GM23338 (cell line): ENCODE results near the gene ELF5. TPM values are rescaled to one million over a fixed set of nuclear protein-coding genes. Genes with fewer than 3 reads are reported as not detected.

ENCODE experiments used
- ATAC-seq: fragments of 200-7000 bp; cut with Tn5 transposase; 3 replicates; pipeline ENCODE4 v1.9.1; 2020
- DNase-seq: peaks from one replicate; pipeline ENCODE4 v3.0.0-alpha.2; 2015; ENCODE audit warnings: low spot score
- H2AFZ ChIP-seq: fragments of 200-600 bp; sonication (generic); 2 replicates; pipeline ENCODE4 v1.8.0; 2016; ENCODE audit warnings: antibody characterized with exemption, mild to moderate bottlenecking, moderate library complexity
- H3F3A ChIP-seq: fragments of 200-600 bp; sonication (generic); replicated peaks from 2 replicates; pipeline ENCODE4 v1.8.0; 2017; ENCODE audit warnings: antibody characterized with exemption, mixed run types, low read depth
- H3K27ac ChIP-seq: fragments of 200-600 bp; sonication (generic); 2 replicates; pipeline ENCODE4 v1.6.1; 2016; ENCODE audit warnings: low read depth
- H3K27me3 ChIP-seq: fragments of 200-600 bp; sonication (generic); 2 replicates; pipeline ENCODE4 v1.8.0; 2016; ENCODE audit warnings: mild to moderate bottlenecking, mixed run types, moderate library complexity; ENCODE audit not compliant: insufficient read depth
- H3K36me3 ChIP-seq: fragments of 200-600 bp; sonication (generic); 2 replicates; pipeline ENCODE4 v1.8.0; 2016; ENCODE audit warnings: mild to moderate bottlenecking; ENCODE audit not compliant: insufficient read depth
- H3K4me1 ChIP-seq: fragments of 200-600 bp; sonication (generic); 2 replicates; pipeline ENCODE4 v1.8.0; 2016; ENCODE audit warnings: mild to moderate bottlenecking, moderate library complexity; ENCODE audit not compliant: insufficient read depth
- H3K4me2 ChIP-seq: fragments of 200-600 bp; sonication (generic); 2 replicates; pipeline ENCODE4 v1.7.1; 2017; ENCODE audit warnings: mixed run types
- H3K4me3 ChIP-seq: fragments of 200-600 bp; sonication (generic); 2 replicates; pipeline ENCODE4 v1.6.1; 2016; ENCODE audit warnings: mixed run types
- H3K79me2 ChIP-seq: fragments of 200-600 bp; sonication (generic); replicated peaks from 2 replicates; pipeline ENCODE4 v1.8.0; 2017; ENCODE audit warnings: mild to moderate bottlenecking; ENCODE audit not compliant: insufficient read depth
- H3K9me2 ChIP-seq: fragments of 200-600 bp; sonication (generic); 2 replicates; pipeline ENCODE4 v1.8.0; 2017; ENCODE audit not compliant: insufficient read depth
- H4K20me1 ChIP-seq: fragments of 200-600 bp; sonication (generic); replicated peaks from 2 replicates; pipeline ENCODE4 v1.8.0; 2017; ENCODE audit warnings: mild to moderate bottlenecking; ENCODE audit not compliant: insufficient read depth
- H3K27ac Mint-ChIP-seq: 2 replicates; pipeline ENCODE4 v1.8.0; 2020; ENCODE audit warnings: inconsistent platforms, mild to moderate bottlenecking, moderate library complexity, mixed read lengths
- H3K27me3 Mint-ChIP-seq: 3 replicates; pipeline ENCODE4 v1.8.0; 2022; ENCODE audit warnings: low read depth, mild to moderate bottlenecking, moderate library complexity, mixed read lengths, inconsistent platforms; ENCODE audit not compliant: insufficient read depth, poor library complexity
- H3K36me3 Mint-ChIP-seq: 3 replicates; pipeline ENCODE4 v1.8.0; 2021; ENCODE audit warnings: low read depth, mild to moderate bottlenecking, inconsistent platforms, moderate library complexity, mixed read lengths
- H3K4me1 Mint-ChIP-seq: 3 replicates; pipeline ENCODE4 v1.8.0; 2020; ENCODE audit warnings: mild to moderate bottlenecking, inconsistent platforms, mixed read lengths
- H3K4me3 Mint-ChIP-seq: 3 replicates; pipeline ENCODE4 v1.8.0; 2021; ENCODE audit warnings: moderate library complexity, mild to moderate bottlenecking, inconsistent platforms, mixed read lengths
- H3K9me3 Mint-ChIP-seq: 3 replicates; pipeline ENCODE4 v1.8.0; 2020; ENCODE audit warnings: moderate library complexity, mild to moderate bottlenecking, inconsistent platforms, mixed read lengths
- CTCF ChIP-seq, 2 experiments: fragments of 200-600 bp in 1 of 2; sonication (generic) in 1 of 2; conservative IDR thresholded peaks; 2 replicates each; pipeline versions ENCODE4 v1.5.1 to v1.6.1; 2016 to 2017; ENCODE audit warnings: antibody characterized with exemption in 2 of 2, low read depth in 2 of 2, mild to moderate bottlenecking in 2 of 2, moderate library complexity in 1 of 2
- EZH2 ChIP-seq: fragments of 200-600 bp; sonication (generic); IDR thresholded peaks from one replicate; pipeline ENCODE4 v1.8.0; 2017; ENCODE audit warnings: antibody characterized with exemption, mild to moderate bottlenecking, low read depth; ENCODE audit not compliant: unreplicated experiment
- EZH2phosphoT487 ChIP-seq: fragments of 200-600 bp; sonication (generic); IDR thresholded peaks from one replicate; pipeline ENCODE4 v1.8.1; 2018; ENCODE audit warnings: antibody characterized with exemption; ENCODE audit not compliant: unreplicated experiment
- JUNB ChIP-seq: IDR thresholded peaks from one replicate; pipeline ENCODE4 v1.6.1; 2016; ENCODE audit warnings: antibody characterized with exemption; ENCODE audit not compliant: unreplicated experiment
- NANOG ChIP-seq: IDR thresholded peaks from 2 replicates; pipeline ENCODE4 v1.6.1; 2016; ENCODE audit warnings: antibody characterized with exemption, borderline replicate concordance
- POLR2AphosphoS5 ChIP-seq: IDR thresholded peaks from 2 replicates; pipeline ENCODE4 v1.6.1; 2016; ENCODE audit warnings: antibody characterized with exemption, low read depth
- REST ChIP-seq: IDR thresholded peaks from one replicate; pipeline ENCODE4 v1.6.1; 2018; ENCODE audit warnings: antibody characterized with exemption; ENCODE audit not compliant: unreplicated experiment
- STAT1 ChIP-seq: IDR thresholded peaks from one replicate; pipeline ENCODE4 v1.6.1; 2016; ENCODE audit warnings: antibody characterized with exemption; ENCODE audit not compliant: unreplicated experiment
- ZNF114 ChIP-seq: fragments of 250-450 bp; sonication (Bioruptor Pico); IDR thresholded peaks from 2 replicates; pipeline ENCODE4 v1.5.0; 2020; ENCODE audit warnings: mild to moderate bottlenecking, moderate library complexity
- ZNF331 ChIP-seq: fragments of 250-450 bp; sonication (Bioruptor Pico); IDR thresholded peaks from 2 replicates; pipeline ENCODE4 v1.5.0; 2020; ENCODE audit warnings: low read depth, mild to moderate bottlenecking, moderate library complexity
- polyA plus RNA-seq: library from polyadenylated mRNA; unstranded; fragments of >200 nt; fragmentation: Nextera tagmentation; extraction: Ambion mirVana; gene quantifications from 2 replicates; pipeline ENCODE4 v1.2.1, GENCODE V29; 2016
- total RNA-seq: library from RNA; depleted of rRNA; stranded (reverse); fragments of >200 nt; shearing (Covaris generic); gene quantifications from 2 replicates; pipeline ENCODE4 v1.2.3, GENCODE V29; 2014
- TF ChIP-seq, protein P1 (sequence below): IDR thresholded peaks from 2 replicates; pipeline ENCODE4 v1.6.1; 2016; ENCODE audit warnings: antibody characterized with exemption
- TF ChIP-seq, protein P2 (sequence below): fragments of 250-450 bp; sonication (Bioruptor Pico); IDR thresholded peaks from 2 replicates; pipeline ENCODE4 v1.5.0; 2020; ENCODE audit warnings: mild to moderate bottlenecking, moderate library complexity

The ELF5 gene
- total and polyA plus RNA-seq, 2 experiments from 2014 or later = not detected

DNA sequence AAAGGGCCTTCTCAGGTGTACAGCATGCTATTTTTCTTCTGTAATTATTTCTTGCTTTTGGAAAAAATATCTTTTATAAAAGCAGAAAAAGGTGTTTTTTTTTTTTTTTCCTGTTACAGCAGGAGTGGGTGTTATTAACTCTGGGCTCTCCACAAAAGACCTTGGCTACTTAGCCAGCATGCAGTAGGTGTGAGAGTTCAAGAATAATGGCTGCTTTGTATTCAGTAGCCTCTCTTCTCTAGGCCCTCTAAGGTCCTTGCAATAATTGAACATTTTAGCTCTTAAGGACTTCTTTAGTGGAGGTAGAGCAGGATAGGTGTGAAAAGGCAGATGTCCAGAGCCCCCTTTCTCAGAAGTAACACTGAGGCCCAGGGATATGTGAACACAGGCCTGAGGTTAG lies 3.4 kb downstream of the ELF5 start (continued):
- no peak for TF ChIP-seq REST

GRCh38 chr11:34509336-34509876 lies 4.2 kb downstream of the ELF5 start:
- Histone ChIP-seq H4K20me1 (no peaks in the 10 kb centered on the region), H2AFZ (no peak overlapping the region), H3K4me2 (no peak overlapping the region), H3K27ac (no peak overlapping the region), H3K4me1 (peaks cover 6% of the 10 kb centered on the region; the same call in 1 of the 2 replicates), H3K27me3 (no peaks in the 10 kb centered on the region), H3K4me3 (no peak overlapping the region), H3K36me3 (no peaks in the 10 kb centered on the region), H3K9me2 (no peaks in the 10 kb centered on the region; the same call in 1 of the 2 replicates), H3K79me2 (no peaks in the 10 kb centered on the region), H3F3A (no peaks in the 10 kb centered on the region)
- peaks cover 6% of the 10 kb centered on the region for H3K27me3 Mint-ChIP-seq
- H3K27ac Mint-ChIP-seq = no peak overlapping the region
- H3K9me3 Mint-ChIP-seq = no peaks in the 10 kb centered on the region
- H3K4me1 Mint-ChIP-seq = peaks cover 12% of the 10 kb centered on the region
- DNase-seq = no peak
- H3K4me3 Mint-ChIP-seq = no peak overlapping the region
- H3K36me3 Mint-ChIP-seq = no peaks in the 10 kb centered on the region
- no peak for ATAC-seq
- no peak for TF ChIP-seq POLR2AphosphoS5
- TF ChIP-seq CTCF (conservative IDR thresholded peaks at IDR 0.05; ENCODE audit: low read depth in 2 of 2) = no peak
- TF ChIP-seq EZH2phosphoT487 = no peak
- no peak for TF ChIP-seq STAT1
- no peak for TF ChIP-seq ZNF331
- no peak for TF ChIP-seq EZH2
- no peak for TF ChIP-seq ZNF114
- TF ChIP-seq, protein P1, sequence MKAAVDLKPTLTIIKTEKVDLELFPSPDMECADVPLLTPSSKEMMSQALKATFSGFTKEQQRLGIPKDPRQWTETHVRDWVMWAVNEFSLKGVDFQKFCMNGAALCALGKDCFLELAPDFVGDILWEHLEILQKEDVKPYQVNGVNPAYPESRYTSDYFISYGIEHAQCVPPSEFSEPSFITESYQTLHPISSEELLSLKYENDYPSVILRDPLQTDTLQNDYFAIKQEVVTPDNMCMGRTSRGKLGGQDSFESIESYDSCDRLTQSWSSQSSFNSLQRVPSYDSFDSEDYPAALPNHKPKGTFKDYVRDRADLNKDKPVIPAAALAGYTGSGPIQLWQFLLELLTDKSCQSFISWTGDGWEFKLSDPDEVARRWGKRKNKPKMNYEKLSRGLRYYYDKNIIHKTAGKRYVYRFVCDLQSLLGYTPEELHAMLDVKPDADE = no peak
- TF ChIP-seq, protein P2, sequence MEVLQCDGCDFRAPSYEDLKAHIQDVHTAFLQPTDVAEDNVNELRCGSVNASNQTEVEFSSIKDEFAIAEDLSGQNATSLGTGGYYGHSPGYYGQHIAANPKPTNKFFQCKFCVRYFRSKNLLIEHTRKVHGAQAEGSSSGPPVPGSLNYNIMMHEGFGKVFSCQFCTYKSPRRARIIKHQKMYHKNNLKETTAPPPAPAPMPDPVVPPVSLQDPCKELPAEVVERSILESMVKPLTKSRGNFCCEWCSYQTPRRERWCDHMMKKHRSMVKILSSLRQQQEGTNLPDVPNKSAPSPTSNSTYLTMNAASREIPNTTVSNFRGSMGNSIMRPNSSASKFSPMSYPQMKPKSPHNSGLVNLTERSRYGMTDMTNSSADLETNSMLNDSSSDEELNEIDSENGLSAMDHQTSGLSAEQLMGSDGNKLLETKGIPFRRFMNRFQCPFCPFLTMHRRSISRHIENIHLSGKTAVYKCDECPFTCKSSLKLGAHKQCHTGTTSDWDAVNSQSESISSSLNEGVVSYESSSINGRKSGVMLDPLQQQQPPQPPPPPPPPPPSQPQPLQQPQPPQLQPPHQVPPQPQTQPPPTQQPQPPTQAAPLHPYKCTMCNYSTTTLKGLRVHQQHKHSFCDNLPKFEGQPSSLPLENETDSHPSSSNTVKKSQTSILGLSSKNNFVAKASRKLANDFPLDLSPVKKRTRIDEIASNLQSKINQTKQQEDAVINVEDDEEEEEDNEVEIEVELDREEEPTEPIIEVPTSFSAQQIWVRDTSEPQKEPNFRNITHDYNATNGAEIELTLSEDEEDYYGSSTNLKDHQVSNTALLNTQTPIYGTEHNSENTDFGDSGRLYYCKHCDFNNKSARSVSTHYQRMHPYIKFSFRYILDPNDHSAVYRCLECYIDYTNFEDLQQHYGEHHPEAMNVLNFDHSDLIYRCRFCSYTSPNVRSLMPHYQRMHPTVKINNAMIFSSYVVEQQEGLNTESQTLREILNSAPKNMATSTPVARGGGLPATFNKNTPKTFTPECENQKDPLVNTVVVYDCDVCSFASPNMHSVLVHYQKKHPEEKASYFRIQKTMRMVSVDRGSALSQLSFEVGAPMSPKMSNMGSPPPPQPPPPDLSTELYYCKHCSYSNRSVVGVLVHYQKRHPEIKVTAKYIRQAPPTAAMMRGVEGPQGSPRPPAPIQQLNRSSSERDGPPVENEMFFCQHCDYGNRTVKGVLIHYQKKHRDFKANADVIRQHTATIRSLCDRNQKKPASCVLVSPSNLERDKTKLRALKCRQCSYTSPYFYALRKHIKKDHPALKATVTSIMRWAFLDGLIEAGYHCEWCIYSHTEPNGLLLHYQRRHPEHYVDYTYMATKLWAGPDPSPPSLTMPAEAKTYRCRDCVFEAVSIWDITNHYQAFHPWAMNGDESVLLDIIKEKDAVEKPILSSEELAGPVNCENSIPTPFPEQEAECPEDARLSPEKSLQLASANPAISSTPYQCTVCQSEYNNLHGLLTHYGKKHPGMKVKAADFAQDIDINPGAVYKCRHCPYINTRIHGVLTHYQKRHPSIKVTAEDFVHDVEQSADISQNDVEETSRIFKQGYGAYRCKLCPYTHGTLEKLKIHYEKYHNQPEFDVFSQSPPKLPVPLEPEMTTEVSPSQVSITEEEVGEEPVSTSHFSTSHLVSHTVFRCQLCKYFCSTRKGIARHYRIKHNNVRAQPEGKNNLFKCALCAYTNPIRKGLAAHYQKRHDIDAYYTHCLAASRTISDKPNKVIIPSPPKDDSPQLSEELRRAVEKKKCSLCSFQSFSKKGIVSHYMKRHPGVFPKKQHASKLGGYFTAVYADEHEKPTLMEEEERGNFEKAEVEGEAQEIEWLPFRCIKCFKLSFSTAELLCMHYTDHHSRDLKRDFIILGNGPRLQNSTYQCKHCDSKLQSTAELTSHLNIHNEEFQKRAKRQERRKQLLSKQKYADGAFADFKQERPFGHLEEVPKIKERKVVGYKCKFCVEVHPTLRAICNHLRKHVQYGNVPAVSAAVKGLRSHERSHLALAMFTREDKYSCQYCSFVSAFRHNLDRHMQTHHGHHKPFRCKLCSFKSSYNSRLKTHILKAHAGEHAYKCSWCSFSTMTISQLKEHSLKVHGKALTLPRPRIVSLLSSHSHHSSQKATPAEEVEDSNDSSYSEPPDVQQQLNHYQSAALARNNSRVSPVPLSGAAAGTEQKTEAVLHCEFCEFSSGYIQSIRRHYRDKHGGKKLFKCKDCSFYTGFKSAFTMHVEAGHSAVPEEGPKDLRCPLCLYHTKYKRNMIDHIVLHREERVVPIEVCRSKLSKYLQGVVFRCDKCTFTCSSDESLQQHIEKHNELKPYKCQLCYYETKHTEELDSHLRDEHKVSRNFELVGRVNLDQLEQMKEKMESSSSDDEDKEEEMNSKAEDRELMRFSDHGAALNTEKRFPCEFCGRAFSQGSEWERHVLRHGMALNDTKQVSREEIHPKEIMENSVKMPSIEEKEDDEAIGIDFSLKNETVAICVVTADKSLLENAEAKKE (CRISPR knock-in tag) = no peak
- TF ChIP-seq JUNB = no peak
- no peak for TF ChIP-seq NANOG
